DMS53 treated with DMSO at 0.1 percent for 48 hours (cell line): Measurements from ENCODE around the gene SEMA3F.
A peak's percentile ranks its signal among the peaks of the same experiment; 100 is the strongest.

Experiments
- DNase-seq: peaks from one replicate; lab custom pipeline; 2025; ENCODE audit not compliant: unreplicated experiment; lab: John Stamatoyannopoulos, UW

SEMA3F gene

DNA sequence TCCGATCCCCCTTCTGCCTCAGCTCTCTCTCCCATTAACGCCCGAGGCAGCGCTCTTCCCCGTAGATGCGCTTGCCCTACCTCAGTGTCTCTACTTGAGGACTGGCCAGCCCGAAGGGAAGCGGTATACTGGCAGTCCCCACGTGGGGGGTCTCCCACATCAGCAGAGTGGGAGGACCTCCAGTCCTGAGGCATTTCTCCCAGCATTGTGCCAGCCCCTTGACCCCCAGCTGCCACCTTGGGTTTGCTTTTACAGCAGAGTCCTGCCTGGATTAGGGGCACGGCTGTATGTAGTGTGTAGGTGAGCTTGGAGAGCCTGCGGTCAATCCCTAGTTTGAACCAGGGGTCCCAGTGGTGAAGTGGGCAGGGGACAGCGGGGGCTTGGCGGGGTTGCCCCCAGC lies 767 bp downstream of the SEMA3F start:
- DNase-seq, result no peak

DNA sequence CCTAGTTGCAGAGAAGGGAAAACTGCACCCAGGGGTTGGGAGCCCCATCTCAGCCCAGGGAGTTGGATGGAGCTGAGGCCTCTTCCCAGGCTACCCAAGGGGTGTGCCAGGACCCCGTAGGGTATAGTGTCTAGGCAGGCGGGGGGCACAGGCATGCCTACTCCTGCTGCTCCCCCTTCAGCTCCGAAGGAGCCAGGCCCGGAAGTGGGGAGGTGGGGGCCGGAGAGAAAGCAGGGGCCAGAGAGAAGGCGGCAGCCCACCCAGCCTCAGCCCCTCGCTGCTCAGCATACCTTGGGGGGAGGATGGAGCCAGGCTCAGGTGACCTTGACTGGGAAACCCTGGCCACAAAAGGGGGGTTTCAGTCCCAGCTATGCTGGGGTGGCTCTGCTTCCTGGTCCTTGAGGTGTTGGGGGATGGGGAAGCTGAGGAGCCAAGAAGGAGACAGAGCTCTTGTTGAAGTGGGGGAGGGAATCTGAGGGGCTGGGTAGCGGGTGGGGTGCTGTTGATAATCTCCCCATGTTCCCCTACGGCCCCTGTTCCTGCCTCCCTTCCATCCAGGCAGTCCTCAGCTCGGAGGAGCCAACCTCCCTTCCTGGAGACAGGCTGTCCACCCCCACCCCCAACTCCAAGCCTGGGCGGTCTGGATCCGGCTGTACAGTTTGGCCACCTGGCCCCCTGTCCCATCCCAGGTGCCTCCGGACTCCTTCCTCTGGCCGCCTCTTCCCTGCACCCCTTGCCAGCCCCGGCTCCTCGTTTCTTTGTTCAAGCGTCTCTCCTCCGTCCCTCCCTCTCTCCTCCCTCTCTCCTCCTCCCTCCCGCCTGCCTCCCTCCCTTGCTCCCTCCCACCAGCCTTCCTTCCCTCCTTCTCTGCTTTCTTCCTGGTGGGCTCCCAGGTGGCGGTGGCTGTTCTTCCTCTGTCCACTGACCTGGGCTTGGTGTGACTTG lies 1.7 kb downstream of the SEMA3F start:
- no peak for DNase-seq

DNA sequence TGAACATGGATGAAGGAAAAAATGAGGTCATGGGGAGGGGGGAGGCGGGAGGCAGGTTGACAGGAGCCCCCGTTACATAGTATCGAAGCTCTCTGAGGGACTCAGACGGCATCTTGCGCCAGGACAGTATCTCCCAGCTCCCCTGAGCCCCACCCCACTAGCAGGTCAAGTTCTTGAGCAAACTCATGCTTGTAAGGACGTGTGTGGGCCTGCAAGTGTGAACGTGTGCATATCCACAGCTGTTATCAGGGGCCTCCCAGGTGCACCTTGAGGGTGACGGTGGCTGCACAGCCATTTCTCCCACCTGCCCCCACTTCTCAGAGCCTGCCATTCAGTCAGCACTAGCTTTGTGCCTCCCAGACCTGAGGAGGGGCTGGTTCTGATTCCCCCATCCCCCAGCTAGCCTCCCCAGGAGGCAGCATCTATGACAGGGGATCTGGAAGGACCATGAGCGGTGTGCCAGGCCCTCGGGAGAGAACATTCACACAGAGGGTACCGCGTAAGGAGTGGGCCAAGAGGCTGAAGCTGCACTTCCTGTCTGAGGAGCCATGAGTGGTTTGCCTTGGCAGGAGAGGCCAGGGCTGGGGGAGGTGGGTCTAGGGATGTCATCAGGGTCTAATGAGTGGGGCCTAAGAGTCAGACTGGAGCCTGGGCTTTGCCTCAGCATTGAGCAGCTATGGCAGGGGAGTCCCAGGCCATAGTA lies 2.9 kb downstream of the SEMA3F start:
- DNase-seq, result no peak

DNA sequence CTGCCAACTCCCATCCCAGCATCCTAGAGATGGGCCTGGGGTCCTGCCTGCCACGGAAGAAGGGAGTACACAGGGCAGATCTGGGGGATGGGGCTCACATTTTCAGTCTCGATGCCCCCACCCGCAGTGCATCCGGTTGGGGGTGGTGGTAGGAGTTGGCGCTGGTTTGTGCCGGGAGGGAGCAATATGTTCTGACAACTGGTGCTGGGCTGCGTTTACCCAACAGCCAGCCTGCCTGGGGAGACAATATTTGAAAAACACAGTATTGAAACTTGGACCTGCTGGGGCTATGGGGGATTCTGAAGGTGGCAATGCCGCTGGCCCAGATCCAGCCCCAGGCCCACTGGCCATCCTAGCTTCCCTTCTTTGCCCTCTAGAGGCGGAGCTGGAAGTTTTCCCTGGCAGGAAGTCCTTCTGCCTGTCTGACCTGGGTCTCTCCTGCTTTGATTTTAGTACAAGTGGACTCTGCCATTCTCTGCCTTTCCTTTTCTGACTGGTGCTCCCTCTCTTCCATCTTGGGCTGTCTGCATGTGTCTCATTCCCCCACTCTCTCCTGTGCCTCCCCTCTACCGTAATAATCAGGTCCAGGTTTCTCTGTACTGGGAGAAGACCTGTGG lies 3.5 kb downstream of the SEMA3F start:
- DNase-seq, result no peak

DNA sequence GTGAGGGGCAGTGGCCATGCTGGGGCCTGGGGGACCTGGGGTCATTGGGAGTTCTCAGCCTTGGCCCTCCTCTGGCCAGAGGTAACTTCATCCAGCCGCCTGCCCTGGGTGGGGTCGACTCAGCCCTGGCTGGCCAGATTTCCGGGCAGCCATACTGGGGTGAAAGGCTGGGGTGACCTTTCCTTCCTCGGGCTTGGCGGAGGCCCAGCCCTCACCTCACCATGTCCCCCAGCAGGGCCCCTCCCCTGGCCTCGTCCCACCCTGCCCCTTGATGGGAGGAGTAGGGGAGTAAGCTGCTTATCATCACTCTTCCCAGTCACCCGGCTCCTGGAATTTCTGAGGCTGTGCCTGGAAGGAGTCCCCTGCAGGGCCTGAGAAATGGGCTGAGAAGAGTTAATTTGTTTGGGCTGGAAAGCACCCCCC lies 5.4 kb downstream of the SEMA3F start:
- no peak for DNase-seq

DNA sequence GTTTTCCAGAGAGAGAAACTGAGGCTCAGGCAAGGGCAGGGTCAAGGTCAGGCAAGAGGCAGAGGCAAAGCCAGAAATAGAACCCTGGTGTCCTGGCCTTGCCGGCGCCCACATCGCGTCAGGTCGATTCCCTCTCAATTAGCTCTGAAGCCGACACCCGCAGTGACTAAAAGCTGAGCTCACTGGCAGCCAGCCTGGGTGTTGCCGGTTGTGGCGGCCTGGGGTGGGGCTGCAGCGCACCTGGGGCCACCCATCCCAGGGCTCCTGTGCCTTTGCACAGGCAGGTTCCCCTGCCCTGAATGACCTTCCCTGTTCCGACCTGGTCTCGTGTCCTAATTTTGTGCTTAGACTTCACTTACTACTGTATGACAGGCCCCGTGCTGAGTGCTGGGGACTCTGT lies 6.2 kb downstream of the SEMA3F start:
- DNase-seq, result no peak

DNA sequence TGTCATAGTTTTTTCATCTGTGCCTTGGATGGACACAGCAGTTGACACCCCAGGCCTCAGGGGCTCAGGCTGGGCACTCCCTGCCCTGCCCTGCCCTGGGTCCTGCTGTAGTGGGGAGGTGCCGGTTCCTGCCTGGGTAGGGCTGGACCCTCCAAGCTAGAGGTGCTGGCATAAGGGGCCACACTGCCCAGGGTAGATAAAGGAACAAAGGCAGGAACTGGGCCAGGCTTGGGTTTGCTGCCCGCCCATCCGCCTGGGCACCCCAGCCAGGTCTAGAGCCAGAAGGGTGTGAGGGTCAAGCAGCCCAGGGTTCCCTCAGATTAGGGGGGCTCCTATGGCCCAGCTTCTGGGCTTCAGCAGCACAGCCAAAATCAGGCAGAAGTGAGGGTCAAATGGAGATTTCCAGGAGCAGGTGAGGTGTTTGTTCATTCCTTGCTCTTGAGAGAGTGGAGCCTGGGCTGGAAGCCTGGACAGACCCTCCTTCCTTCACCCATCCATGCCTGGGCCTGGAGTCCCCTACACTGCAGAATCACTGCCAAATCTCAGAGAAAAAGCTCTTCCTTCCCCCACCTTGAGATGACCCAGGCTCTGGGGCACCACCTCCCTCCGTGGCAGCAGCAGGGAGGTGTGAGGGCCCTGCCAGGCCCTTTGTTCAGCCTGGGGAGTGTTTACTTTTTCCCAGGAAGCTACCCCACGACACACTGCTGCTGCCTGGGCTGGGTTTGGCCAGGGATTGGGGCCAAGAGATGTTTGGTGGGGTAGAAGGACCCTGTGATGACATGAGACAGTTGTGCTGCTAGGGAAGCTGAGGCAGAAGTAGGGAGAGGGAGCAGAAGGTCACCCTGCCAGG lies 7.1 kb downstream of the SEMA3F start:
- no peak for DNase-seq

DNA sequence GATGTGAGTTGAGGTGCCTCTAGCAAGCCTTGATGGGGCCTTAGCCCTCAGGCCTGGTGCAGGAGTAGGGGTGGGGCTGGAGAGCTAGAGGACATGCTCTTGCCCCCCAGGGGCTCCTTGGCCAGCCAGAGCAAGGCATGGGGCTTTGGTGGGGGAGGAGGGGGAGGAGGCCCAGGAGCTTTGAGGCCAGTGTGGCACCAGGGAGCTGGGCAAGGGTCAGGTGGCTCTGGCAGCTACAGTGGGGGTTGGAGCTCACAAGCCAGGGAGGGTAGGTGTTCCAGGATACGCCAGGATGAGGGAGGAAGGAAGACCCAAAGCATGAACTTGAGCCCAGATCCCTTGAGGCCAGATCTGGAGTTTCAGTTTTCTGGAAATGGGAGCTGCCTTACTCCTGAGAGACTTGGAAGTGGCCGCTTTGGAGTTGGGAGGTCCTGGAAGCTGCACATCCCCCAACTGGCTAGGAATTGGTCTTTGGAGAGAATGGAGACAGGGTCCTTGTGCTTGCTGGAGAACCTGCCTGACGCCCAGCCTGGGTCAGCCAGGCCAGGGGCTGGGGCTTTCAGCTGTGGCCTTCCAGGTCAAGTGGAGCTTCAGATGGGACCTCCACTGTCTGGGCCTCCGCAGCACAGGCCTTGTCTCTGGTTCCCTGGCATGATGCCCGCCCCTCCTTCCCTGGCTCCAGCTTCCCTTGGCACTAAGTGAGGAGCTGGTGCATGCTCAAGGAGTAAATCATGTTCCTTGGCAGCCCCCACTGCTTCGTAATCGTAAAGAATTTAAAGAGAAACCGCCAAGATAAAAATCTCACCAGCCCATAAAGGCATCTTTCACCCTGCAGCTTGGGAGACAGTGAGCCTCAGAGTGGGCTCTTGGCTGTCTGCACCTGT lies 8.7 kb downstream of the SEMA3F start:
- DNase-seq, result no peak

DNA sequence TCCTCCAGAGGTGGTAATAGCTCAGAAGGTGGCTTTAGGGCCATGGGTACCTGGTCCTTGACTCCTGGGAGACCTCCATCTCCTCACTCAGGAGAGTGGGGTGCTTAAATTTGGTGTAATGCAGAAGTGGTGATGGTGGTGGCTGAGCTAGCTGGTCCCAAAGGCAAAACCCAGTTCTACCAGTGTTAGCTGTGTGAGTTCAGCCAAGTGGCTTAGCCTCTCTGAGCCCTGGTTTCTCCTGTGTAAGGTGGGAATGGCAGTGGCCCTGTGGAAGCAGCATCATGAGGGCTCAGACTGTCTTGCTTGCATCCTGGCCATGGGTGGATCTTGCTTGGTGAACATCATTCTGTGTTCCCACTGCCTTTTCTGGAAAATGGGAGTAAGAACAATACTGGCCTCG lies 9.4 kb downstream of the SEMA3F start:
- no peak for DNase-seq

DNA sequence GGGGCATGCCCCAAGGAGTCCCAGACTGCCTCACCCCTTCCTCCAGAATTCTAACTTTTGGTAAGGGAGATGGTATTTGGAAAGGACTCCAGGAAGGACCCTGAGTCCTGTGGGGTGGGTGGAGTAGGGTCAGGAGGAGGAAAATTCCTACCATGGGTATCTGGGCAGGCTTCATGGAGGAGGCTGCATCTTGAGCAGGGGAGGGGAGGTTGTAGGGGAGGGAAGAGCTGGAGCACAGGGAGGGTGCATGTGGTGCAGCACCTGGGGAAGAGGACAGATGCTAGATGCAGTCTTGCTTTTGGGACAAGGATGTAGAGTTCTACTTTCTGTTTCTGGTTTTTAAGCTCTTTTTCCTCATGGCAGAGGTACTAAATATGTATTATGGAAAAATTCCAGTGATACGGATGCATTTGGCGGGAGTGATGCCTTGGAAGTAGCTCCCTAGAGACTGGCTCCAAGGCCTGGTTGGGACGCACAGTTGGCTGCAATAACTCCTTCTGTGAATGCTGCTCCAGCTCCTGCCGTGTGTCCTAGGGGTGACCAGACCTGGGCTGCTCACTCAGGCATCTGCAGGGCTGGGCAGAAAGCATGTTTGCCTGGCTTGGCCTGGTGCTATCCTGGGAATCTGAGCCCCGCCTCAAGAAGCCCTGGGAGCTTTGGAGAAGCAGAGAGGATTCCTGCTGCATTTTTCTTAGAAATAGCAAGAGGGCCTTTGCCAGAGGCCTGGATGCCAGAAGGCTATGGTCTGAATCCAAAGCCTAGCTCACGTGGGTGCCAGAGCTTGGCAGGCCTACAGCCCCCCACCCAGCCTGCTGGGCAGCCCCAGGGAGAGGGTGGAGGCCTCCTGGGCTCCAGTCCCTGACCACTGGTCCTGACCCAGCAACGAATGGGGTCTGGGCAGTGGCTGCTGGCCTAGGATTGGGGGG lies 10.1 kb downstream of the SEMA3F start:
- DNase-seq, result no peak

DNA sequence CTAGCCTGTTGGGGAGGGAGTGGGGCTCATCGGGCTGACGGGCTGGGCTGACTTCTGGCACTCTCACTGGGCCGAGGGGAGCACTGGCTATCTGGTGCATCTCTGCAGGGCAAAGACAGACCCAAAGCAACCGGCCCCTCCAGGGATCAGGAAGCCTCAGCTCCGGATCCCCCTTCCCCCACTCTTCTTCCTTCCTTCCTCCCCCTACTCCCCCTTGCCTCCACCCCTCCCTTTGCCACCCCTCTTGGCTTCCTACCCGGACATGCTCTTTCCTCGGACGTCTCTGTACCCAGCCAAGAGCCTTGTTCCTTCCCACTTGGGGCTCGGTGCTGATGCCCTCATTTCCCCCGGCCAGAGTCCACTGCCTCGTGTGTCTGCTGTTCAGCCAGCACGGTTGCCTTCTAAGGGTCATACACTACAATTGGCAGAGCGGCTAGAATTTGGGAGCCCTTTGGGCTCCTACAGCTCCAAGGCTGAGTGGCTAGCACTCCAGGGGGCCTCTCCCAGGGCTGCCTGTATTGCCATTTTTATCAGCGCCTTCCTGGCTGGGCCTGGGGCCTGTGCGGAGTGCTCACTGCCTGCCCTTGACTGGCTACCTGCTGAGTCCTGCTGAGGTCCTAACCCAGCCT lies 10.9 kb downstream of the SEMA3F start:
- DNase-seq, result no peak

DNA sequence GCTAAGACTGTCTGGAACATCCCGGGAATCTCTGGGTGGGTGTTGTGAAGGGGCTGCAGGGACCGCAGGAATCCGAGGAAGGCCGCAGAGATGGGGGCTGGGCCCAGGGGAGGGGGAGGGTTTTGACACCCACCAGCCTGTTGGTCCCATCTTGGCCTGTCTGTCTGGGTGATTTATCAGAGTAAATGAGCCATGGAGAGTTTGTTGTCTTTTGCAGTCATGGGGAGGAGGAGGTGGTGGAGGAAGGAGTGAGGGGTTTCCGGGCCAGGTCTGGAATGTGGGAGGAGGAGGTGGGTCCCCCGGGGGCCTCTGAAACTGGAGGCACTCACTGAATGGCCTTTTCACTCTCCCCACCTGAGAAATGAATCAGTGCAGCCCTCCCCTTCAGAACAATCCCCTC lies 11.5 kb downstream of the SEMA3F start:
- DNase-seq, result no peak

DNA sequence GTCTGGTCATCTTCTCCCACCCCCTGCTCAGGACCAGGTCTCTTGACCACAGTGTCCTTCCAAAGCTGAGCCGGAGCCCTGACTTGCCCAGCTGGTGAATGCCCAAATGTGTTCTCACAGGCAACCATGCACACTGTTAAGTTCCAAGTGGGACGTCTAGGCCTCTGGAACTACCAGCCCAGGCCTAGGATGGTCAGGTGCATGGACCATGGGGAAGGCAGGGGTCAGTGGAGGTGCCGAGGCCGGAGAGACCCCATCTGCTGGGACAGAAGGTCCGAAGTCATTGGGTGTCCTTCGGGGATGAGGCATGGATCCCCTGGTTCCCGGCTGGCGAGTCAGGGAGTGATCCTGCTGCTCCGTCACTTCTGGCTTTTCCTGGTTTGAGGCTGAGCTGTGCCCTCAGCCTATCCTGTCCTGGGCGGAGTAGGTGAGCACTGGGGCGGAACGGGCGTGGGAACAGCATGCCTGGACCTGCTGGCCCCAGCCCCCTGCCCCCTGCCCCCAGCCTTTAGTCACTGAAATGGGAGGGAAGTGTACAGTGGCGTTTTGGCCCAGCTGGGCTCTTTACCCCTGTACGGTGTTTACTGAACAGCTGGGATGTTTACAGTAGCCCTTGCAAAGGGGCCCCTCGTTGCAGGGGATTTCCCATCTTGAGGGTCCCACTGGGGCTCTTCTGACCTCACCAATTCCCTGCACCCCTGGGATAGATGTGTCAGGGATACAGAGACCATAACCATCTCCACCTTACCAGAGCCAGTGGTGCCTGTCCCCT lies 12.1 kb downstream of the SEMA3F start:
- DNase-seq, result peak; percentile 54

DNA sequence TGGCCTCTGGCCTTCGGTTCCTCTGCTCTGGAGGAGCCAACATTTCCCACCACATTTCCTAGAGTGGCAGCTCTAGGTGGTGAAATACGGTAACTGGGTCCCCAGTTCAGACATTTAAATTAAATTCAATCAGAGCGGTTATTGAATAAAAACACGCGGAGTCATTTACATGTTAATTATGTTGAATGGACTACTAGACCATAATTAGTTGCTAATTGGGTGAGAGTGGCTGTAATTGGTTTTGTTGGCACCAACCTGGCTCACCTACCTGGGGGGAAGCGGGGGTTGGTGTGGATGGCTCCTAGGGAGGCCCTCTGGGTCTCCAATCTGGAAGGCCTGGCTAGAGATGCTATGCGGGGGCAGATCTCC lies 12.7 kb downstream of the SEMA3F start:
- no peak for DNase-seq

DNA sequence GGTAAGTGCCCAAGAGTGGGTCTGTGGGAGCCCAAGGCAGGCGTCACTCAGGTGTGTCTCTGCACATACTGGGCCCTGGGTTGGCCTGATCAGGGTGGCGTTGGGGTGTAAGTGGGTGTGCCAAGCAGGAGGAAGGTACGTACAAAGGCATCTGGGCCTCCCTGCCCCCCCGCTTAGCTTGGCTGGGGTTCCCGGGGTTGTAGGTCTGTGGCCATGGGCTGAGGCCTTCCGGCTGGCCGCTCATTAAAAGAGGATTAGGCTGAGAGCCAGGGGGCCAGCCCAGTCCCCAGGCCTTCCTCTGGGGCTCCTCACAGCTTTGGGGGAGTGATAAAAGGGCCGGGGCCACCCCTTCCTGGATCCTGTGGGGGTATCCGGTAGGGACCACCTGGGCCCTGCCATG lies 13.3 kb downstream of the SEMA3F start:
- no peak for DNase-seq

DNA sequence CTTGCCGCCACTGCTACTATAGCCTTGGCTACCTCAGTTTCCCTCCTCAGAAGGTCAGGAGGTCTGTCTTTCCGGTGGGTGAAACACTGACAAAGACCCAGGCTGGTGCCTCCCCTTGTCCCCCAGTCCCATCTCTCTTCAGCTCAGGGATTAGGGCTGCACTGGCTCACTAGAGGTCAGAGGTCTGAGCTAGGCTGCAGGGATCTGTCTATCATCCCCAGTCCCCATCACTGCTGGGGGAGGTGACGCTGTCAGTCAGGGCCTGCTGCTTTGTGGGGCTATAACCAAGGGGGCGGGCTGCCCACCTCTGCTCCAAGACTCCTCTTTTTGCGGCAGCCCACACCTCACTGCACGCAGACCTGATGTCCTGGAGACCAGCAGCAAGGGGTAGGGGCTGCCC lies 13.7 kb downstream of the SEMA3F start:
- no peak for DNase-seq

DNA sequence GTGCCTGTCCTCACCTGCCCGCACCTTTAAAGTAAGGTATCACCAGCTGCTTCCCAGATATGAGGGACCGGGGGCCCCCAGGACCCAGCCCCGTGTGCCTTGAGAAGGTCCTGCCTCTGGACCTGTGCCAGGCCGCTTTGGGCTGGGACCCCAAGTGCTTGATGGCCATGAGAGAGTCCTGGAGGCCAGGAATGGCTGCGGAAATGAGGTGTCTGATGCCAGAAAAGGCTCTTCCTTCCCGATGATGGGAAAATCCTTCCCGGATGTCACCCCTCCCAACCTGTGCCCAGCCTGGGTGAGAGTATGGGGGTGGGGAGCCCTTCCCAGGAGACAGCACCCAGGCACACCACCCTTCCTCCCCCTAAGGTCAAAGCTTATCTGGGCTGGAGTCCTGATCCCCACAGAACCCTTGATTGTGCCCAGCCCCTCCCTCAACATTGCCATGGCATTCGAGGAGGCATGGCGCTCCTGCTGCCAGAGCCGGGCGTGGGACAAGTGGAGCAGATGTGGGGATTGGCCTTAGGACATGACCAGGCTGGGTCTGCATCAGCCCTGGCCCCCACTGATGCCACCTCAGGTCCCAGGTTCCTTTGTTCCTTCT lies 14.2 kb downstream of the SEMA3F start:
- no peak for DNase-seq
